HG02840 (cell line): ENCODE measurements around the gene DCK.
"Not testable (repeated sequence)": the region's sequence is repeated elsewhere in the genome, so short reads cannot be mapped to it uniquely, and the experiment has no call there.

Source experiments
- ATAC-seq: cut with Tn5 transposase; IDR thresholded peaks from one replicate; pipeline ENCODE4 v1.9.1; 2021; ENCODE audit warnings: mild to moderate bottlenecking, moderate library complexity, moderate number of reproducible peaks; ENCODE audit not compliant: unreplicated experiment, low FRiP score

DCK gene

DNA sequence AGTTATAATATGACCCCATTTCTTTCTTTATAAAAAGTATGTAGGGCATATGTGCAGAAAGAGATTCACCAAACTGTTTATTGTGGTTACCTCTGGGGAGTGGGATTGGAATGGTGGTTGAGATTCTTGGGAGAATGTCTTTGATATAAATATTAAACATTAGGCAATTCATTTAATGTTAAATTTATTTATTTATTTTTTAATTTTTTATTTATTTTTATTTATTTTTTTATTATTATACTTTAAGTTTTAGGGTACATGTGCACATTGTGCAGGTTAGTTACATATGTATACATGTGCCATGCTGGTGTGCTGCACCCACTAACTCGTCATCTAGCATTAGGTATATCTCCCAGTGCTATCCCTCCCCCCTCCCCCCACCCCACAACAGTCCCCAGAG lies 60.2 kb downstream of the DCK start:
- ATAC-seq = not testable (repeated sequence)

DNA sequence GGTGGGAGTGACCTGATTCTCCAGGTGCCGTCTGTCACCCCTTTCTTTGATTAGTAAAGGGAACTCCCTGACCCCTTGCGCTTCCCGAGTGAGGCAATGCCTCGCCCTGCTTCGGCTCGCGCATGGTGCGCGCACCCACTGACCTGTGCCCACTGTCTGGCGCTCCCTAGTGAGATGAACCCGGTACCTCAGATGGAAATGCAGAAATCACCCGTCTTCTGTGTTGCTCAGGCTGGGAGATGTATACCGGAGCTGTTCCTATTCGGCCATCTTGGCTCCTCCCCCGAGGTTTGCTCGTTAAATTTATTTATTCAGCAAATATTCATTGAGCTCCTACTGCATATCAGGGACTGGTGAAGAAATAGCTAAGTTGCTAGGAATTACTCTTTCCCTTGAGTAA lies 66.1 kb downstream of the DCK start:
- ATAC-seq = not testable (repeated sequence)

DNA sequence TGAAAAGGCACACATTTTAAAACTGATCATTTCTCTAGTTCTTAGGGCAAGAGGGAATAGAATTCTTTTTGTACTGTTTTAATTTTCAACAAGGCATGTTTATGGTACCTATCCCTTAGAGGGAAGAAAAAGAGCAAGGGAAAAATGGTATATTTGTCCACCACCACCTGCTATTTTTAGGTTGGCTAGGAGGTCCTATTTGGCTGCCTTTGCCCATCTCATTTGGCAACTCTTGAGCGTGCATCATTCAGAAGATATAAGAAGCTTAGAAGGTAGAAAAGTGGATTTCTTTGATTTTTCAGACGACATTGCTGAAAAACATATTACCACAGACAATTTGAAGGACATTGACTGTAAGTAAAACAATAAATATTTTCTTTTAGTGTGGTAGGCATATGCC lies 69.0 kb downstream of the DCK start:
- no peak for ATAC-seq

DNA sequence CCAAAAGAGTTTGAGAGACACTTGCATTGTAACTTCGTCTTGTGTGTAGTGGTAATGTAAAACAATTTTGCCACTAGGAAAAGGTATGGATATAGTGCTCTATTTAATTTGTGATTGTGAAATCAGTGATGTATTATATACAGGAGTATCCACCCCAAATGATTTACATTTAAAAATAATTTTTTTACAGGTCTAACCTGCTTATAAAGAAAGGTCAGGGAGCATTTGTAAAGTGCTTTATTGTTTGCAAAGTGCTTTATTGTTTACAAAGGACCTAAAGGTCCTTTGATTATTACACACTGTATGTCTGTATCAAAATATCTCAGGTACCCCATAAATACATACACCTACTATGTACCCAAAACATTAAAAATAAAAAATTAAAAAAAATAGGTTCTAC lies 70.3 kb downstream of the DCK start:
- ATAC-seq = no peak

DNA sequence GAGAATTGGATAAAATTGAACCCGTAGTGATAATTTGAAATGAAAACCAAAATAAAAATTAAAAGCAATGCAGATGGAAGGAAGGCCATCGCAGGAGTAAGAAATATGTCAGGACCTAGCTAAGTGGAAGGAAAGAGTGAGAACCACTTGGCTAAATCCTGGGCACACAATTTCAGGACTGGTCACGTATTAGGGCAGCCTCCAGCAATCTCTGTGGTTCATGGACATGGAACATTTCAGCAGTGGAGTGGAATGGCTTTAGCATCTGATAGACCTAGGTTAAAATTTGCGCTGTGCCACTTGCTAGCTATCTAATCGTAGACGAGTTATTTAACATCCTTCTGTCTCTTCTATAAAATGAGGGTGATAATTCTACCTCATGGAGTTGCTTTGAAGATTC lies 71.1 kb downstream of the DCK start:
- ATAC-seq = no peak

DNA sequence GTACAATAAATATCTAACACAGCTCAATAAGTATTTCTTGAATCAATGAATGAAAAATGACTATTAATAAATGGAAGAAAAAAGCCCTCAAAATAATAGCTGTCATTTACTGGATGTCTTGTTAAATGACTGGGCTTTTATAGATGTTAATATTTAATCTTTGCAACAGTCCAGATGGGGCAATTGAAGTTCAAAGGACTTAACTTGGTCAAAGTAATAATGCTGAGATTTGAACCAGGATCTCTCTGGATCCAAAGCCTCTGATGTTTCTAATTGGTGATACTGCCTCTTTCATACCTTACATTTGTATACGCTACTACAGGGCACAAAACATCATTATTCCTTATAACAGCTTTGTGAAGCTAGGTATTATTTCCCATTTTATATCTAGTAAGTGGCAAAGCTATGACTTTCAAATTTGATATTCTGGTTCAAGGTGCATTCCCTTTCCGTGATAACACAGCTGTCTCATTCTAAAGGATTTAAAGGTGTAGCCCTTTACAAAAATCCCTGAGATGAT lies 72.6 kb downstream of the DCK start:
- no peak for ATAC-seq

DNA sequence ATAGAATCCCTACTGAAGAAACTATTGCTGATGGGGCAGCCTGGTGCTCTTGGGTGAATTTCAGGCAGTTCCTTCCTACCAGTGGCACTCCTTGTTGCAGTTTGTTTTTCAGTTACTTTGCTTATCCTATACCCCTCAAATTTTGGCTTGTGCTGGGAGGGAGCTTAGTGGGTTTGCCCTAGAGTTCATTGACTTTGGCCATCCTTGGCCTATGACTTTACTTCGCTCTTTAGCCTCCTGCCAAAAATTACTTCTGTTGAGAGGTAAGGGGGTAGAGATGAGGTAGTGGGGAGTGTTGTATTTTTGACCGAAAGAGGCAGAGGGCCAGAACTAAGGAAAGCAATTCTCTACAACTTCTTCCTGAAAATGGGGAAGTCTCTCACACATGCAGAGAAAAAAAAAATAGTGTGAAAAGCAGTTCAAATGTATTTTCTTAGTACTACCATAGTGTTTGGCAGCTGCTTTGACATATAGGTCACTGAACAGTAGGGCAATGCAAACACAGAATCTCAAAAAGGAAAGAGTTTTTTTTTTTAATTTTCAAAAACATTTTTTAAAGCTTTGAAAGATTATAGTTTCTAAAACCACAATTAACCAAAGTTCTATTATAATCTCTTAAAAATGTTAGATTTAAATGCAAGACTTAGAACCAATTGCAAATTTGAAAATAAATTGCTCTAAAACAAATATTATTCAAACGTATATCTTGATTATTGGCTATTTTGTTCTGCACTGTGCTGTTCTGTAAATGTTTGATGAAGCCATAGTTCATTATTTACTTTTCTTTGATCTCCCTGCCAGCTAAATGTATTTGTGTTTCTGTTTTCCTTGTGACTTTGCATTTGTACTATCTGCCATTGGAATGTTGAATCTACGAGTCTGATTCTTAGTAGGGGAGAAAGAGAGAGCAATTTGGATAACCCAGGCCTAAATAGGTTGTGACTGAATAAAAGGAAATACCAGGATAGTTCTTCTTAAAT lies 73.6 kb downstream of the DCK start:
- ATAC-seq = no peak

DNA sequence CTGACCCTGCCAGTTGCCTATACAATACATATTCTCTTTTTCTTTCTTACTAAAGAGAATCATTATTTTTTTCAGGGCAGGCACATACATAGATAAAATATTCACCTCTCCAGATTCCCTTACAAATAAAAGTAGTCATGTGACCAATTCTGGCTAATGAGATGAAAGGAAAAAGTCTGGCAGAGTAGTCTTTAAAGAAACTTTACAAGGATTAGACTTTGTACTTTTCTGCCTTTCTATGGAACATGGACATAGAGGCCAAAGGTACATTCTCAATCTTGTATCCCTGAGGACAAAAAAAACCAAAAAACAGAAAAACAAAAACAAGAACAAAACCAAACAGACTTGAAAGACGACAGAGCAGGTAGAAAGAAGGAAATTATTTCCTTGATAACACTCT lies 75.6 kb downstream of the DCK start:
- no peak for ATAC-seq

DNA sequence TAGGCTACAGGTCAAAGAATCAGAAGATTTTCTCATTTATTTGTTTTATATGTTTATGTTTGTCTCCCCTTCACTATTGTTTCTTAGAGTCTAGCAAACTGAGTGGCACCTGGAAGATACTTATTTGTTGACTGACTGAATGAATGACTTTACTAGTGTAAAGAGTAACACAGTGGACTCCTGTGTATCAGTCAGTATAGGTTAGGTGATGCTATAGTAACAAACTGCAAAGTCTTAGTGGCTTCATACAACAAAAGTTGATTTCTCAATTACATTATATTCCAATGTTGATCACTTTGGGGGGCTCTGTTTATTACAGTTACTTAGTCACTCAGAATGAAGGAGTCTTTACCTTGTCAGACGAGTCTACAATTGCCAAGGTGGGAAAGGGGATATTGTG lies 76.6 kb downstream of the DCK start:
- ATAC-seq = no peak

DNA sequence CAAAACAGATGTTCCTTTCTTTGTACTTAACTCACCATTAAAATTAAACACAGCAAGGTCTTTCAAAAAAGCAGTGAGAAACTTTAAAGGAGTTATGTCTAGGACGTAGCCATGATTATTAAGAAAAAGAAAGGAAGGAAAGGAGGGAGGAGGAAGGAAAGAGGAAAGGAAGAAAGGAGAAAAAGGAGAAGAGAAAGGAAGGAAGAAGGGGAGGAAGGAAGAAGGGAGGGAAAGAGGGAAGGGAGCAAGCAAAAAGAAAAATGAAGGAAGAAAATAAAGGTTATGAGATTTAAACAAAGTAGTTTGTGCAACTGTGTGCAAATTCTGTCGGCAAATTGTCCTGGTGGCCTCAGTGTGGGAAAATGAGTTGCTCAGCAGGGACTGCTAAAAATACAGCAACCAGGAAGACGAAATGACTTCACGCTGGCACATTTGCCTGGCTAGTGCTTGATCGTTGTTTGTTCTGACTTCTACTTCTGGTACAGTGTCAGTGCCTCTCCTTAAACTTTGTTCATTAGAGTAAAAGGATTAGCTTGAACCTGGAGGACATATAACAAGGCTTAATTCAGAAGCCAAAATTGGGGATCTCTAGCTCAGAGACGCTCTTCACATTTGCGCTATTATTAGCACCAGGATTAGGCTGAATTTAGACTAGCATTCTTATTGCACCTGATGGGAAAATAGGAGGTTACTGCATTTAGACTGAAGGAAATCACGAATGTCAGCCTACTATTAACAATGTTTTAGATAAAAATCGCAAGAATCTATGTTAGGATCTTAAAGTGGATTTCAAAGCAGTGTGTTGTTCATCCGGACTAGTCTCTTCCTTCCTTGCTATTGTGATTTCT lies 81.2 kb downstream of the DCK start:
- ATAC-seq = no peak
